ENCODE data around the gene ZNF775. TPM values are rescaled to one million over a fixed set of nuclear protein-coding genes. Genes with fewer than 3 reads are reported as not detected.

The ZNF775 gene
- total and polyA plus RNA-seq, 2 of the 13 experiments (the other 11 are each of a cell fraction or from before 2014, with no cell fraction given) = 3.1 to 3.2 TPM

DNA sequence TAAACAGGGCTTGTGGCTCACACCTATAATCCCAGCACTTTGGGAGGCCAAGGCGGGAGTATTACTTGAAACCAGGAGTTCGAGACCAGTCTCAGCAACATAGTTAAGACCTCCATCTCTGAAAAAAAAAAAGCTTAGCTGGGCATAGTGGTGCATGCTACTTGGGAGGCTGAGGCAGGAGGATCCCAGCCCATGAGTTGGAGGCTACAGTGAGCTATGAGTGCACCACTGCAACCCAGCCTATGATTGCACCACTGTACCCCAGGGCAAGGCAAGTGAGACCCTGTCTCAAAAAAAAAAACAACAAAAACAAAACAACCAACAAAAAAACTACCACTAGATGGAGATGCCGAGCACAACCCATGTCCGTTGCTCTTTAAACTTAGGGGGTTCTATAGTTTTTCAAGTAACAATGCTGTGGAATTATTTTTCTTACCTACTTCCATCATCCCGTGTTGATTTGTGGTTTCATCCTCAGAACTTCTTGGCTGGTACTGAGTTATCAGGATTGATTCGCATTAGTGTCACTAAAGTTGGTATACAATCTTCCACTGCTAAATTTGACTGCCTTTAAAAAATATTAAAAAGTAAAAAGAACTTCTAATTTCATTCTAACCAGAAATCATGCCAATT is 22.7 kb upstream of the ZNF775 start (continued):
- TF ChIP-seq, protein P1, sequence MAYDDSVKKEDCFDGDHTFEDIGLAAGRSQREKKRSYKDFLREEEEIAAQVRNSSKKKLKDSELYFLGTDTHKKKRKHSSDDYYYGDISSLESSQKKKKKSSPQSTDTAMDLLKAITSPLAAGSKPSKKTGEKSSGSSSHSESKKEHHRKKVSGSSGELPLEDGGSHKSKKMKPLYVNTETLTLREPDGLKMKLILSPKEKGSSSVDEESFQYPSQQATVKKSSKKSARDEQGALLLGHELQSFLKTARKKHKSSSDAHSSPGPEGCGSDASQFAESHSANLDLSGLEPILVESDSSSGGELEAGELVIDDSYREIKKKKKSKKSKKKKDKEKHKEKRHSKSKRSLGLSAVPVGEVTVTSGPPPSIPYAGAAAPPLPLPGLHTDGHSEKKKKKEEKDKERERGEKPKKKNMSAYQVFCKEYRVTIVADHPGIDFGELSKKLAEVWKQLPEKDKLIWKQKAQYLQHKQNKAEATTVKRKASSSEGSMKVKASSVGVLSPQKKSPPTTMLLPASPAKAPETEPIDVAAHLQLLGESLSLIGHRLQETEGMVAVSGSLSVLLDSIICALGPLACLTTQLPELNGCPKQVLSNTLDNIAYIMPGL (CRISPR knock-in tag; IDR thresholded peaks at IDR 0.05; ENCODE audit: borderline replicate concordance in 1 of 2, low read depth in 1 of 2) = 0 out of 4 replicates have a peak, but pooled peaks of 1 of the 2 experiments have one; percentile 15
- TF ChIP-seq, protein P2, sequence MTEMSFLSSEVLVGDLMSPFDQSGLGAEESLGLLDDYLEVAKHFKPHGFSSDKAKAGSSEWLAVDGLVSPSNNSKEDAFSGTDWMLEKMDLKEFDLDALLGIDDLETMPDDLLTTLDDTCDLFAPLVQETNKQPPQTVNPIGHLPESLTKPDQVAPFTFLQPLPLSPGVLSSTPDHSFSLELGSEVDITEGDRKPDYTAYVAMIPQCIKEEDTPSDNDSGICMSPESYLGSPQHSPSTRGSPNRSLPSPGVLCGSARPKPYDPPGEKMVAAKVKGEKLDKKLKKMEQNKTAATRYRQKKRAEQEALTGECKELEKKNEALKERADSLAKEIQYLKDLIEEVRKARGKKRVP (CRISPR knock-in tag; IDR thresholded peaks at IDR 0.05) = peak in 1 of 2 experiments; percentile 45; a peak in 1 of 4 replicates
- TF ChIP-seq, protein P3, sequence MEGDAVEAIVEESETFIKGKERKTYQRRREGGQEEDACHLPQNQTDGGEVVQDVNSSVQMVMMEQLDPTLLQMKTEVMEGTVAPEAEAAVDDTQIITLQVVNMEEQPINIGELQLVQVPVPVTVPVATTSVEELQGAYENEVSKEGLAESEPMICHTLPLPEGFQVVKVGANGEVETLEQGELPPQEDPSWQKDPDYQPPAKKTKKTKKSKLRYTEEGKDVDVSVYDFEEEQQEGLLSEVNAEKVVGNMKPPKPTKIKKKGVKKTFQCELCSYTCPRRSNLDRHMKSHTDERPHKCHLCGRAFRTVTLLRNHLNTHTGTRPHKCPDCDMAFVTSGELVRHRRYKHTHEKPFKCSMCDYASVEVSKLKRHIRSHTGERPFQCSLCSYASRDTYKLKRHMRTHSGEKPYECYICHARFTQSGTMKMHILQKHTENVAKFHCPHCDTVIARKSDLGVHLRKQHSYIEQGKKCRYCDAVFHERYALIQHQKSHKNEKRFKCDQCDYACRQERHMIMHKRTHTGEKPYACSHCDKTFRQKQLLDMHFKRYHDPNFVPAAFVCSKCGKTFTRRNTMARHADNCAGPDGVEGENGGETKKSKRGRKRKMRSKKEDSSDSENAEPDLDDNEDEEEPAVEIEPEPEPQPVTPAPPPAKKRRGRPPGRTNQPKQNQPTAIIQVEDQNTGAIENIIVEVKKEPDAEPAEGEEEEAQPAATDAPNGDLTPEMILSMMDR (CRISPR knock-in tag; IDR thresholded peaks at IDR 0.05) = peak; percentile 66
- TF ChIP-seq HNRNPK (IDR thresholded peaks at IDR 0.05; ENCODE audit: low read depth, low read length, poor library complexity, severe bottlenecking) (no peak), RAD21 (CRISPR knock-in tag; IDR thresholded peaks at IDR 0.05) (0 out of 2 replicates have a peak, but pooled peaks have one; percentile 25)
- TF ChIP-seq, protein P4, sequence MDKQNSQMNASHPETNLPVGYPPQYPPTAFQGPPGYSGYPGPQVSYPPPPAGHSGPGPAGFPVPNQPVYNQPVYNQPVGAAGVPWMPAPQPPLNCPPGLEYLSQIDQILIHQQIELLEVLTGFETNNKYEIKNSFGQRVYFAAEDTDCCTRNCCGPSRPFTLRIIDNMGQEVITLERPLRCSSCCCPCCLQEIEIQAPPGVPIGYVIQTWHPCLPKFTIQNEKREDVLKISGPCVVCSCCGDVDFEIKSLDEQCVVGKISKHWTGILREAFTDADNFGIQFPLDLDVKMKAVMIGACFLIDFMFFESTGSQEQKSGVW (CRISPR knock-in tag; IDR thresholded peaks at IDR 0.05; ENCODE audit: borderline replicate concordance) = no peak
- TF ChIP-seq, protein P5, sequence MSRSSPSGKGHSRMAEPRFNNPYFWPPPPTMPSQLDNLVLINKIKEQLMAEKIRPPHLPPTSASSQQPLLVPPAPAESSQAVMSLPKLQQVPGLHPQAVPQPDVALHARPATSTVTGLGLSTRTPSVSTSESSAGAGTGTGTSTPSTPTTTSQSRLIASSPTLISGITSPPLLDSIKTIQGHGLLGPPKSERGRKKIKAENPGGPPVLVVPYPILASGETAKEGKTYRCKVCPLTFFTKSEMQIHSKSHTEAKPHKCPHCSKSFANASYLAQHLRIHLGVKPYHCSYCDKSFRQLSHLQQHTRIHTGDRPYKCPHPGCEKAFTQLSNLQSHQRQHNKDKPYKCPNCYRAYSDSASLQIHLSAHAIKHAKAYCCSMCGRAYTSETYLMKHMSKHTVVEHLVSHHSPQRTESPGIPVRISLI (CRISPR knock-in tag; IDR thresholded peaks at IDR 0.05; ENCODE audit: borderline replicate concordance) = peak; percentile 87
